A549 (cell line): ENCODE results near the gene BMS1. TPM values are rescaled to one million over a fixed set of nuclear protein-coding genes. Genes with fewer than 3 reads are reported as not detected.

Experiments
- ATAC-seq, 2 experiments: fragments of 200-7000 bp in 1 of 2; fragments of >200 bp in 1 of 2; cut with Nextera tagmentation in 1 of 2; cut with Tn5 transposase in 1 of 2; 3 replicates each; pipeline versions ENCODE4 v1.8.0 to v1.9.1; 2018 to 2020; ENCODE audit warnings: mild to moderate bottlenecking in 1 of 2, moderate library complexity in 1 of 2
- CTCF ChIA-PET: fragments of 300-600 bp; sonication (Branson Sonifier 250); formaldehyde crosslinking; extraction: SDS; loops from one replicate; lab custom pipeline; 2021; ENCODE audit warnings: antibody characterized with exemption, inconsistent platforms; lab: Yijun Ruan, JAX
- POLR2A ChIA-PET: fragments of 350-600 bp; formaldehyde crosslinking; extraction: SDS; loops from one replicate; lab custom pipeline; 2021; ENCODE audit warnings: antibody characterized with exemption, inconsistent platforms; lab: Yijun Ruan, JAX
- DNase-seq, 2 experiments: peaks; one replicate each; pipeline versions ENCODE4 v3.0.0 to v3.0.0-alpha.2; 2011 to 2016; ENCODE audit warnings: low read depth in 1 of 2, low spot score in 1 of 2
- FAIRE-seq: peaks from 2 replicates; lab custom pipeline; 2011; peaks lifted over from hg19 to GRCh38; lab: Jason Lieb, UNC
- H3K27ac ChIP-seq, 2 experiments: fragments of >200 bp; sonication (Bioruptor Twin); formaldehyde crosslinking; 3 replicates each; pipeline ENCODE4 v1.5.1; 2016 to 2017
- H3K4me1 ChIP-seq: fragments of >200 bp; sonication (Bioruptor Twin); formaldehyde crosslinking; 3 replicates; pipeline ENCODE4 v1.6.1; 2016
- H3K4me2 ChIP-seq: fragments of >200 bp; sonication (Bioruptor Twin); formaldehyde crosslinking; 3 replicates; pipeline ENCODE4 v1.6.1; 2016
- H3K4me3 ChIP-seq: fragments of >200 bp; sonication (Bioruptor Twin); formaldehyde crosslinking; 3 replicates; pipeline ENCODE4 v1.5.1; 2016
- H3K9me3 ChIP-seq: fragments of >200 bp; sonication (Bioruptor Twin); formaldehyde crosslinking; 3 replicates; pipeline ENCODE4 v1.6.1; 2016
- CBX2 ChIP-seq: fragments of 200-600 bp; sonication (generic); IDR thresholded peaks from 2 replicates; pipeline ENCODE4 v1.6.1; 2016; ENCODE audit warnings: low read depth, mild to moderate bottlenecking, borderline replicate concordance
- CEBPB ChIP-seq, 2 experiments: fragments of >200 bp in 1 of 2; sonication (Bioruptor Twin) in 1 of 2; formaldehyde crosslinking in 1 of 2; IDR thresholded peaks; 2 replicates each; pipeline ENCODE4 v1.6.1; 2012 to 2016
- CTCF ChIP-seq: fragments of >200 bp; sonication (Bioruptor Twin); formaldehyde crosslinking; IDR thresholded peaks from 3 replicates; pipeline ENCODE4 v1.5.1; 2016
- EHF ChIP-seq: fragments of 250-450 bp; sonication (Bioruptor Pico); IDR thresholded peaks from 2 replicates; pipeline ENCODE4 v1.5.0; 2020; ENCODE audit warnings: mild to moderate bottlenecking
- EHMT2 ChIP-seq: fragments of 200-600 bp; sonication (generic); IDR thresholded peaks from 2 replicates; pipeline ENCODE4 v1.6.1; 2016; ENCODE audit warnings: antibody characterized with exemption, low read depth, mild to moderate bottlenecking, moderate library complexity
- ELK1 ChIP-seq: fragments of 150-350 bp; IDR thresholded peaks from 2 replicates; pipeline ENCODE4 v1.6.1; 2014; ENCODE audit warnings: low read depth, mild to moderate bottlenecking, low read length
- EP300 ChIP-seq, 2 experiments: fragments of >200 bp; sonication (Bioruptor Twin); formaldehyde crosslinking; IDR thresholded peaks; 2 replicates in 1 of 2; 3 replicates in 1 of 2; pipeline ENCODE4 v1.6.1; 2016 to 2017
- HES2 ChIP-seq: fragments of >200 bp; sonication (Bioruptor Twin); formaldehyde crosslinking; IDR thresholded peaks from 2 replicates; pipeline ENCODE4 v1.6.1; 2016
- HMGXB4 ChIP-seq: fragments of 250-450 bp; sonication (Bioruptor Pico); IDR thresholded peaks from 2 replicates; pipeline ENCODE4 v1.5.0; 2021; ENCODE audit warnings: mild to moderate bottlenecking, moderate library complexity, borderline replicate concordance
- JUN ChIP-seq, 2 experiments: fragments of >200 bp; sonication (Bioruptor Twin); formaldehyde crosslinking; IDR thresholded peaks; 2 replicates in 1 of 2; 3 replicates in 1 of 2; pipeline ENCODE4 v1.6.1; 2016 to 2017
- JUNB ChIP-seq: fragments of >200 bp; sonication (Bioruptor Twin); formaldehyde crosslinking; IDR thresholded peaks from 2 replicates; pipeline ENCODE4 v1.6.1; 2016
- KDM5A ChIP-seq: fragments of 200-600 bp; sonication (generic); IDR thresholded peaks from 2 replicates; pipeline ENCODE4 v1.6.1; 2016; ENCODE audit warnings: antibody characterized with exemption, mild to moderate bottlenecking
- MAZ ChIP-seq: fragments of 150-350 bp; IDR thresholded peaks from 2 replicates; pipeline ENCODE4 v1.6.1; 2014; ENCODE audit warnings: antibody characterized with exemption, low read depth, low read length, borderline replicate concordance
- MYC ChIP-seq: IDR thresholded peaks from 2 replicates; pipeline ENCODE4 v1.6.1; 2012; ENCODE audit warnings: mild to moderate bottlenecking, inconsistent platforms, low read length, improper control_type of control experiment, borderline replicate concordance
- NFE2L2 ChIP-seq: fragments of 150-350 bp; conservative IDR thresholded peaks from 2 replicates; pipeline ENCODE4 v1.6.1; 2014; ENCODE audit warnings: low read length
- PBX3 ChIP-seq: IDR thresholded peaks from 2 replicates; pipeline ENCODE4 v1.6.1; 2012
- POLR2AphosphoS2 ChIP-seq: conservative IDR thresholded peaks from 2 replicates; pipeline ENCODE4 v1.6.1; 2012; ENCODE audit warnings: low read length, improper control_type of control experiment, inconsistent platforms
- RAD21 ChIP-seq, 2 experiments: fragments of >200 bp in 1 of 2; sonication (Bioruptor Twin) in 1 of 2; formaldehyde crosslinking in 1 of 2; IDR thresholded peaks in 1 of 2; conservative IDR thresholded peaks in 1 of 2; 2 replicates in 1 of 2; 3 replicates in 1 of 2; pipeline ENCODE4 v1.6.1; 2012 to 2018; ENCODE audit warnings: inconsistent platforms in 1 of 2
- RARB ChIP-seq: fragments of 250-450 bp; sonication (Bioruptor Pico); IDR thresholded peaks from 2 replicates; pipeline ENCODE4 v1.8.0; 2021; ENCODE audit warnings: mild to moderate bottlenecking, moderate library complexity
- REST ChIP-seq: fragments of 200-600 bp; sonication (generic); IDR thresholded peaks from 2 replicates; pipeline ENCODE4 v1.6.1; 2016; ENCODE audit warnings: antibody characterized with exemption, mild to moderate bottlenecking, moderate library complexity
- USF2 ChIP-seq: fragments of 450-650 bp; IDR thresholded peaks from 2 replicates; pipeline ENCODE4 v1.6.1; 2014; ENCODE audit warnings: antibody characterized with exemption
- WGBS: methylation state at CpG from one replicate; pipeline ENCODE4 v1.1.6; 2017; ENCODE audit errors: missing lambda C conversion rate; 5-methylcytosine and 5-hydroxymethylcytosine counted together
- polyA plus RNA-seq, 4 experiments: library from polyadenylated mRNA; depleted of rRNA in 3 of 4; stranded (reverse); fragments of >200 nt; fragmentation: RNase III in 1 of 4; extraction: RNeasy Plus Mini Kit Qiagen cat#74134 plus additional on column Dnase treatment in 1 of 4; gene quantifications; 2 replicates in 3 of 4; 3 replicates in 1 of 4; pipeline ENCODE4 v1.2.3, GENCODE V29; 2011 to 2017

Gene BMS1
- polyA plus RNA-seq, 2 of the 4 experiments (the other 2 are of a cell fraction), result 14.4 to 21.2 TPM

- FAIRE-seq (no peak), ATAC-seq (no peak), DNase-seq (no peak)
- H3K4me3 ChIP-seq, result no peak overlapping the region
- H3K4me1 ChIP-seq, result peaks cover 13% of the 10 kb centered on the region
- no peak overlapping the region for H3K27ac ChIP-seq
- no peak overlapping the region for H3K4me2 ChIP-seq
- ChIA-PET POLR2A (no interaction called here), CTCF (interaction anchor here (1.0 to 1.4 kb wide), 2 partner anchors 10 to 33 kb away, joined by 3 read pairs; no protein-coding TSS in a partner anchor)
- TF ChIP-seq POLR2AphosphoS2 (no peak), CEBPB (IDR thresholded peaks at IDR 0.05) (peak in 1 of 2 experiments; percentile 40; a peak in 1 of 4 replicates)
- 86% methylated on average over 6 of the region's 6 CpGs for WGBS
- H3K9me3 ChIP-seq, result no peaks in the 10 kb centered on the region
These were observed 3.2 kb downstream of the BMS1 start for GRCh38 chr10:42785759-42786158.

GRCh38 chr10:42790835-42791234 is 8.2 kb downstream of the BMS1 start:
- FAIRE-seq, result no peak

More at GRCh38 chr10:42790835-42791234, 8.2 kb downstream of the BMS1 start:
- DNase-seq (no peak), ATAC-seq (no peak)
- WGBS, result 93% methylated on average over 3 of the region's 3 CpGs
- POLR2A ChIA-PET, result no interaction called here
- no peak overlapping the region for H3K27ac ChIP-seq
- no peak for TF ChIP-seq EHMT2
- no peak for TF ChIP-seq MYC
- TF ChIP-seq USF2, result no peak
- TF ChIP-seq EHF (CRISPR knock-in tag), result no peak
- TF ChIP-seq REST, result no peak
- no peak for TF ChIP-seq CBX2
- no peak for TF ChIP-seq NFE2L2
- TF ChIP-seq KDM5A, result no peak
- TF ChIP-seq JUNB, result no peak
- no peak for TF ChIP-seq CTCF
- TF ChIP-seq RAD21 (conservative IDR thresholded peaks at IDR 0.05 in 1 of 2, IDR thresholded peaks at IDR 0.05 in 1 of 2), result no peak
- TF ChIP-seq EP300 (IDR thresholded peaks at IDR 0.05), result no peak
- no peak for TF ChIP-seq HES2
- no peak for TF ChIP-seq JUN (IDR thresholded peaks at IDR 0.05)
- TF ChIP-seq HMGXB4 (CRISPR knock-in tag), result no peak
- TF ChIP-seq ELK1, result no peak
- TF ChIP-seq PBX3, result no peak
- no peak for TF ChIP-seq RARB (CRISPR knock-in tag)
- no peak for TF ChIP-seq MAZ
- CTCF ChIA-PET, result no interaction called here
- no peak overlapping the region for H3K4me3 ChIP-seq
- no peaks in the 10 kb centered on the region for H3K4me1 ChIP-seq
- H3K4me2 ChIP-seq, result no peak overlapping the region
- no peaks in the 10 kb centered on the region for H3K9me3 ChIP-seq
